Measurements from ENCODE around the gene FHAD1.
"Not testable (repeated sequence)": the region's sequence is repeated elsewhere in the genome, so short reads cannot be mapped to it uniquely, and the experiment has no call there.

Gene FHAD1

GRCh38 chr1:15350151-15350550, 103.1 kb downstream of the FHAD1 start:
- DNase-seq = no peak

DNA sequence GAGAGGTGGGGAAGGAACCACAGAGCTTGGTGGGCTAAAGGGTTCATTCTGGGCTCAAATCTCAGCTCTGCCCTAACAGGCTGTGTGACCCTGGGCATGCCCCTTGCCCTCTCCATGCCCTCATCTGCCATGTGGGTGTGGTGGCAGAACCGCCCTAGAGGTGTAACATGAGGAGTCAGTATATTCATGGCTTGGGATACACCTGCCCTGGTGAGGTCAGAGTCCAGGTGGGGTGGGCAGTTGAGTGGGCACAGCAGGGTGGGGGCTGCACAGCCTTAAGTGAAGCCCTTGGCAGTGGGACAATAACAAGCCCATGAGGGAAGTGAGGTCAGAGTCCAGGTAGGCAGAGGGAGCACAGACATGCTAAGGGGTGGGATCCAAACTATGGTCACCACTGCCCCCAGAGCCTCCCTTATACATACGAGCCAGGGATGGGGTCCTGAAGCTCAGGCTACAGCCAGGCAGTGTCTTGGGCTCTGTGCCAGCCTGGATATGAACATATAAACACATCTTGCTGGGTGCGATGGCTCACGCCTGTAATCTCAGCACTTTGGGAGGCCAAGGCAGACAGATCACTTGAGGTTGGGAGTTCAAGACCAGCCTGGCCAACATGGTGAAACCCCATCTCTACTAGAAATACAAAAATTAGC, 103.7 kb downstream of the FHAD1 start:
- DNase-seq = no peak

- no peak for DNase-seq
These were observed 104.3 kb downstream of the FHAD1 start for GRCh38 chr1:15351310-15351709.

DNA sequence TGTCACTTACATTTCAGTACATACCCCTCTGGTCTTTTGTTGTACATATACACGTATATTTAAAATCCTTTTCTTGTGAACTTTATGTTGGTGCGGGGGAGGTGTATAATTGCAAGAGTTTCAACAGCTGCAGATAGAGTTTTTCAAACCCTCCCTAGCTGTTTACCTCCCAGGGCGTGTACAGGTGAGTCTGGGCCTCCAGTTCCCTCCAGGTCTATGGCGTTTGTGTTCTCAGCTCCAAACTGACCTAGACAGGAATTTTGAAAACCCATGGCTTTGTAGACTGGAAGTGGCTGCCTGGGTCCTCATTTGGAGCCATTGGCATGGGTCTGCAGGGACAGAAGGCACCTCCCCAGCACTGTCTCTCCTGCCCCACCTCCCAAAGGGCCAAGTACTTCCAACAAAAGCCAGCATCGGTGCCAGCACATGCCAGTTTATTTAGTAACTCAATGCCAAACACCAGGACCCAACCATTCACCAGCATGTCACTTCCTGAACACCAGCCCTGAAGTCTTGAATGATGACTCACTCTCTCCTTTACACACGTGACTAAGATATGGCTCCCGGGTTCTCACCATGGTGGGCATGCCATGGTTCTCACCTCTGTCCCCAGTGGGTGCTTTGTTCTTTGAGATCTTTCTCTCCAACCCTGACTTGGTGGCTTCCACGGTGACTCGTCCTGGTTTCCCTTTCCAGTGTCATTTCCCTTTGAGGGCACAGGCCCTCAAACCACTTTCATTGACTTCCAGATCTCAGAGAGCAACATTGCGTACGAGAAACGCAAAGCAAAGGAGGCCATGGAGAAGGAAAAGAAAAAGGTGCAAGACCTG, 105.3 kb downstream of the FHAD1 start:
- DNase-seq = peak; percentile 55

GRCh38 chr1:15353839-15354579, 107.0 kb downstream of the FHAD1 start:
- no peak for DNase-seq

- no peak for DNase-seq
These were observed 107.5 kb downstream of the FHAD1 start for GRCh38 chr1:15354580-15354965.

- DNase-seq = no peak
These were observed 109.1 kb downstream of the FHAD1 start for GRCh38 chr1:15355968-15356625.

DNA sequence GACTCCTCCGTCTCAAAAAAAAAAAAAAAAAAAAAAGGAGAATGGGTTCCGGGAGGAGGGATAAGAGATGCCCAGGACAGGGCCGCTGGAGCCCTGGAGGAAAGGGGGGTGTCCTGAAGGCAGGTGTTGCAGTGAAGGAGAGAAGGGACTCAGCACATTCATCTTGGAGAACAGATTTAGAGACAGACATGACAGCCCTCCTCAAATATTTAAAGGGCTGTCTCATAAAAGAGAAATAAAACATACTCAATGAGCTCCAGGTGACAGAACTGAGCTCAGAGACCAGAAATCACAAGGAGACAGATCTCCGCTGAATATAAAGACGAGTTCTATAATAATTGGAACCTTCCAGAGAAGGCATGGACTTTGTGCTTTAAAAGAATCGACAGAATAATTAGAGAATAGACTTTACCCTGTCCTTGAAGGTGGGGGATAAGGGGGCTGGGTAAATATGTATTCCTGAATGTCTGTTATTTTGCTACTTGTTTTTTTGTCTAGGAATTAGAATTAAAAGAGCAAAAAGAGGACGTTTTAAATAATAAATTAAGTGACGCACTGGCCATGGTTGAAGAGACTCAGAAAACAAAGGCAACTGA, 110.7 kb downstream of the FHAD1 start:
- DNase-seq = no peak

GRCh38 chr1:15358565-15359133, 111.6 kb downstream of the FHAD1 start:
- DNase-seq = no peak

DNA sequence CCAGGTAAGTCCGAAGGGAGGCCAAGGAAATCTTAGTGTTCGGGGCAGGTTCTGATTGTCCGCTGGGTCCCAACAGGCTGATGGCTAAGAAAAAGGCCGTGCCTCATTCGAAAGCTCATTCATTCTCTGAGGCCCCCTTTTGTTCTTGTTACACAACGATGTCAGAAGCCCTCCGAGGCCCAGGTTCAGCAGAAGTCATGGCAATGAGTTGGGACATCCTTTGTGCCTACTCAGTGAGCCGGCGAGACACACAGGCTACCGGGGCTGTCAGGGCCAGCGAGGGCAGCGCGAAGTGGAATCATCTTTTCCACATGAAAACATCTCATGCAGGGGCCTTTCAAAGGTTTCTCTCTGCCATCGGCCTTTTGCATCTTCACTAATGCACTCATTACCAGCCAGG, 113.7 kb downstream of the FHAD1 start:
- DNase-seq = no peak

GRCh38 chr1:15362096-15362736, 115.2 kb downstream of the FHAD1 start:
- DNase-seq = no peak

- no peak for DNase-seq
These were observed 115.7 kb downstream of the FHAD1 start for GRCh38 chr1:15362737-15363128.

DNA sequence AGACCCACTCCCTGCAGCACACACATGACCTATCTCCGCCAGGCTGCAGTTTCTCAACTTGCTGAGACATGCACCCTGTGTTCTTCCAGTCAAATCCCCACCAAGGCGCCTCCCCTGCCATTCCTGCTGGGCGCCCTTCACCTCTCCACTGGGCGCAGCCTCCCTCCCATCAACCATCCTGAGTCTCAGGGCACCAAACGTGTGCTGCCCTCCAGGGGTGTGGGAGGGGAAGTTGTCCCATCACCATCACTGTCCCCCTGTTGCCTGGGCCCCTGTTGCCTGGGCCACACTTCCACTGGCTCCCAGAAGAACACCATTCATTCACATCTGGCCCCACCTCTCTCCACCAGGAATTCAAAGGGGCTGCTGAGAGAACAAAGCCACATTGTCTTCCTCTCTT, 117.7 kb downstream of the FHAD1 start:
- DNase-seq = no peak

DNA sequence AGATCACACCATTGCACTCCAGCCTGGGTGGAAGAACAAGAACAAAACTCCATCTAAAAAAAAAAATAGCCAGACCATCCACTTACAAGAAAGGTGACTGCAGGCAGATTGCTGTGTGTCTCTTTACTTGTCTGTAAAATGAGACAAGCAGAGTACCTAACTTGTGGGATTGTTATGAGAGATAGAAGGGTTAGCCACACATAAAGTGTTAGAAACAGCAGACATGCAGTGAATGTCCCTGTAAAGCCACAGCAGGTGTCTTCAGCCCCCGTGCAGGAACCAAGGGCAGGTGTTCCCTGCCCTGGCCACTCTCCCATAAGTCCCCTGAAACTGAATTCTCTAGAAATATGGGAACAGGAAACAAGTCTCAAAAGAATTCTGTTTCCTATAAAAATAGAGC, 121.9 kb downstream of the FHAD1 start:
- DNase-seq = no peak

GRCh38 chr1:15370268-15370667, 123.2 kb downstream of the FHAD1 start:
- DNase-seq = no peak

- DNase-seq = no peak
These were observed 123.9 kb downstream of the FHAD1 start for GRCh38 chr1:15370781-15371520.

DNA sequence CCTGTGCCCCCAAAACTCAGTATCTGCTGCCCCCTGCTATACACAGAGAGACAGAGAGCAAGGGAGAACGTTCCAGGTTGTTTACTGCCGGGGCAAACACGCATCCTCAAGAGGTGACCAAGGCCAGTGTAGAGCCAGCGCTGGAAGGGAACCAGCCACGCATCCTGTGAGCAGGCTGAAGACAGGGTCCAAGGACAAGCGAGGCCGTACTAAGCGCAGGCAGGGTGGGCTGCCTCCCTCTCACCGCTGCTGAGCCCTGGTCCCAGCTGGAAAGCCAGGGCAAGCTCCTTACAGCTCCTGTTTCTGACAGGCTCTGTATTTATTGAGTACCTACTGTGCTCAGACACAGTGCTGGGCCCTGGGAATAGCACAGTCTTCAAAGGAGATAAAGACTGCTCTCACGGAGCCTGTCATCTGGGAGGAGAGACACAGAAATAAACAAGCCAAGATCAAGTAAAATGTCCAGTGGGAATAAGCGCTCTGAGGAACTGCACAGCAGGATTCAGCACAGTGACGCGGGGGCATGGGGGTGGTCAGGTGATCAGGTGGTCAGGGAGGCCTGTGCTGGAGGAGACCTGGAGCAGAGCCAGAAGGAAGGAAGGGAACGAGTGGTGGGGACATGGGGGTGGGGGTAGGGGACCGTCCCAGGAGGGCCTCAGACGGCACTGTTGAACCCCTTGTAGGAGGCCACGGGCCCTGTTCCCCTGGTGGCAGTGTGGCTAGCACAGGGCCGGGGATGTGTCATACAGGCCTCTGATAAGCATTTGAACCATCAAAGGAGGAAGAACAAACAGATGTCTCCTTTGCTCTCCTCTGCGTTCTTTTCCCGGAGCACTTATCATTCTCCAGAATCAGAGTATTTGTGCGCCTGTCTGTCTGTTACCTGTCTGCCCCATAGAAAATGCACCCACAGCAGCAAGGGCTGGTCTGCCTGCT, 124.9 kb downstream of the FHAD1 start:
- no peak for DNase-seq

DNA sequence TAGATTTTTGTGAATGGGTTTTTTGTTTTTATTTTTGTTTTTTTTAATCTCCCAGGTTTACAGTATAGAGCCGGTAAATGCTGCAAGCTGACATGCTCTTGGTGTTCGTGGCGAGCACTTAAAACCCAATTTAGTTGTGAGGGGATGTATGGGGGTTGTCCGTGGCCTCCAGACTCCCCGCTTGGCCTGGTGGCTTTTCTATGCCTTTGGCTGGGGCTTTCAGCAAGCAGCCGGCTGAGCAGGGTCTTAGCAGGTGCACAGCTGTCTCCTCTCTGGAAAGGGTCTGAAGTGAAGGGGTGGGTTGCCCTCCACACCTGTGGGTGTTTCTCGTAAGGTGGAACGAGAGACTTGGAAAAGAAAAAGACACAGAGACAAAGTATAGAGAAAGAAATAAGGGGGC, 131.7 kb downstream of the FHAD1 start:
- no peak for DNase-seq

GRCh38 chr1:15379151-15379550, 132.1 kb downstream of the FHAD1 start:
- not testable (repeated sequence) for DNase-seq
